HG02763 (cell line): Measurements from ENCODE around the gene PLAC8L1.

ENCODE experiments used
- ATAC-seq: cut with Tn5 transposase; IDR thresholded peaks from one replicate; pipeline ENCODE4 v1.9.1; 2021; ENCODE audit warnings: mild to moderate bottlenecking, moderate library complexity; ENCODE audit not compliant: unreplicated experiment

Gene PLAC8L1

DNA sequence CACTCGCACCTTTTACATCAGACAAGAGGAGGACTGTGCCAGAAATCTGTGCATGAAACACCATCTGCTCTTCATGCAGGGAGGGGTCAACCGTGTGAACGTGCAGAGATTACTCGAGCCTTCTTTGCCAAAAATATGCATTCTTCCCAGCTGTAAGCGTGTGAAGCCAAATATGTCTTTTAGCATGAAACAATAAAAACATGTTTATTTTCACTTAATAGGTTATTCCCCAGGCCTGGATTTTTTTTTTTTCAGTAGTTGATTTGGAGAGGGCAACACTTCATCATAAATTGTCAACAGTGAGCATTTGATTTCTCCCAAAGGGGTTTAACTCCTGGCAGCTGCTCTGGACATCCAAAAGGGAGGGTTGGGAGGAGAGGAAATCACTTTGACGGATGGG, 23.8 kb downstream of the PLAC8L1 start:
- ATAC-seq: no peak

GRCh38 chr5:146079695-146080373, 25.5 kb downstream of the PLAC8L1 start:
- ATAC-seq: no peak

GRCh38 chr5:146078566-146078965, 26.8 kb downstream of the PLAC8L1 start:
- ATAC-seq: no peak

- ATAC-seq: no peak
Observed at GRCh38 chr5:146076455-146076854, 28.9 kb downstream of the PLAC8L1 start.

GRCh38 chr5:146076028-146076427, 29.3 kb downstream of the PLAC8L1 start:
- no peak for ATAC-seq

DNA sequence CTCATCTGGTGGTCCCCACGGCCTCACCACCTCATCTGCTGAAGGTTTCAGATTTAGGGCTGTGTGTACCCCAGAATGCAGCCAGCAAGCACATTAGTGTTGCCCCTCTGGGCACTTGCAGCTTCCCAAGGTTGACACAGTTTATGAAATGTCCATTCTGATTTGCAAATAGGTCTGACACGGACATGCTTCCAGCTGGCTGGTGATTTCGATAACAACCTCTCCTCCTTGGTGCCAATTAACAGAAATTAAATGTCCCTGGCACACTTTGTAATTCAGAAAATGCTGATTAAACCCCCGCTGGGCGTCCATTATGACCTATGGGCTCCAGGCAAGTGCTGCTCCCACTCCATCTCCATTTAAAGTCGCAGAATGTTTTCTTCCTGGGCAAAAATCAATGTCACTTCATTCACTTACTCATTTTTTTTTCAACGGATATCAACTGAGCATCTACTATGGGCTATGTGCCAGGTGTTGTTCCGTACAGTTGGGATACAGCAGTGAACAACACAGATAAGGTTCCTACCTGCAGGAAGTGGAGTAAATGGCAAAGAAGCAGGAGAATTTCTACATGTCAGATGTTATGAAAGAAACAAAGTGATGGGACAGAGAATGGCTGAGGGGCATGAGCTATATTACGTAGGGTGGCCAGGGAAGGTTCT, 32.0 kb downstream of the PLAC8L1 start:
- ATAC-seq: no peak

DNA sequence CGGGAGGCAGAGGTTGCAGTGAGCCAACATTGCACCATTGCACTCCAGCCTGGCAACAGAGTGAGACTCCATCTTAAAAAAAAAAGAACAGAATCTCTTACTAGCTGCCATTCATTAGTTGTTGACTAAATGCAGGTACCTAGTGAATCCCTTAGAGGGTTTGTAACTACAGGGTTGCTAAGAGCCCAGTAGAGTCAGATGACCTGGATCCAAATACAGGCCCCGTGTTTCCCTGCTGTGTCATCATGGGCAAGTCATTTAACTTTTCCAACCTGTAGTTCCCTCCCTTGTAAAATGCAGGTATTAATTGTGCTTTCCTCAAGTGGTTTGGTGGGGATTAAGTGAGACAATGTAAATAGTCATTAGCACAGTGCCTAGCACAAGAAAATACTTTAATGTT, 32.8 kb downstream of the PLAC8L1 start:
- ATAC-seq: no peak

DNA sequence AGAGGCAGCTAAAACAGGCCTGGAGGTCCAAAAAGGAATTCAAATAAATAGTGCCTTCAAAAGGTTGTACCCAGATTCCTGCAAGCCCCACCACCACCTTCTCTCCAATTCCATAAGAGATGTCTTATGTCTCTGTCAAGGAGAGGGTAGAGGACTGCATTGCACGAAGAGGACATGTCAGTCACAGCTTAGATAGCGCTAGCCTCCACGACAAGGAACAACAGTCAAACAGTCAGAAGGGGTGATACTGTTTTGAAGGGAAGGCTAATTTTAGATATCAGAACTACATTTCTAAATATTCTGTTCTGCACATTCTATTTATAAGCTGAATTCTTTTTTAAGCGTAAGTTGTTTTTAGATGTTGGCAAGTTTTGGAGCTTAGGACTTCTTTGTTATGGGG, 34.2 kb downstream of the PLAC8L1 start:
- ATAC-seq: no peak

DNA sequence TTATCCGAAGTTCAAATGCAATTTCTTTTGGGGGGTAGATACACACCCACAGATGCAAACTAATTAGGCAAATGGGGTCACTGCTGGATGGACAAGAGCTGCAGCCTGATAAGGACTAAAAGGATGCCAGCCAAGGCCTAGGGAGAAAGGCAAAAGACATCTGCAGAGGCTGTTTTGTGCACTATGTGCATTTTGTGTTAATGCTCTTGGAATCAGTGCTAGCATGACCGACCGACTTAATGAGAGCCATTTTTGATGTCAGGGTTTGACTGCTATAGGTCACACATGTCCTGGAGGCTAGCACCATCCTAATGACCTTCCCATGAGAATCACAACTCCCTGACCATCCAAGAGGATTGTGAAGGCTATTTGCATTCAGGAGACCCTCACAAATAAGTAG, 34.6 kb downstream of the PLAC8L1 start:
- ATAC-seq: no peak

GRCh38 chr5:146069780-146070099, 35.6 kb downstream of the PLAC8L1 start:
- ATAC-seq: peak; percentile 46

DNA sequence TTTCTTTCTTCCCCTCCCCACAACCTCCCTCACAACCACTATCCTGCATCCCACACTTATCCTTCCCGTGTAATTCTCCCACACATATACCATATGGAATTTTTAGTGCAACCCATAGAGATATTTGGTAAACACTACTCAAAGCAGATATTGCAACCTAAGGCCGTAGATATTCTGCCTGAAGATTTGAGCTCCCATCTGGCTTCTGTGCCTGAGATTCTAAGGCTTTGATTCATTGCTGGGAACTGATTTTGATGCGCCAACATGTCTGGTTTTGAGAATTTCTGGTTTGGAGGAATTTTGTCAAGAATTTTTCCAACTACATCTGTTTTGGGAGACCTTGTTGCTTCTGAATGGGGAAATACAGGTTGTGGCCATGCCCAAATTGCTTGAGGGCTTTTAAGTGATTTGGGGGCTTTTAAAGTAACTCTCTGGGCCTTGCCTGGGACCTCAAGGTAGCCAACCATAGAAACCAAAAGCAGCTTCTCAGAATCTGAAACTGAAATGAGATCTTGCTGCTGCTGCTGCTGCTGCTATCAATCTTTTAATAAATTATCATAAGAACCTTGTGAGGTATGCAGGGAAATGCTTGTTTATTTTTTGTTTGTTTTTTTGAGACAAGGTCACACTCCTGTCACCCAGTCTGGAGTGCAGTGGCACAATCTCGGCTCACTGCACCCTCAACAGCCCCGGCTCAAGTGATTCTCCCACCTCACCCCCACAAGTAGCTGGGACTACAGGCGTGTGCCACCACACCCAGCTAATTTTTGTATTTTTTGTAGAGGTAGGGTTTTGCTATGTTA, 36.2 kb downstream of the PLAC8L1 start:
- peak; percentile 51 for ATAC-seq

GRCh38 chr5:146068206-146068605, 37.2 kb downstream of the PLAC8L1 start:
- ATAC-seq: no peak

DNA sequence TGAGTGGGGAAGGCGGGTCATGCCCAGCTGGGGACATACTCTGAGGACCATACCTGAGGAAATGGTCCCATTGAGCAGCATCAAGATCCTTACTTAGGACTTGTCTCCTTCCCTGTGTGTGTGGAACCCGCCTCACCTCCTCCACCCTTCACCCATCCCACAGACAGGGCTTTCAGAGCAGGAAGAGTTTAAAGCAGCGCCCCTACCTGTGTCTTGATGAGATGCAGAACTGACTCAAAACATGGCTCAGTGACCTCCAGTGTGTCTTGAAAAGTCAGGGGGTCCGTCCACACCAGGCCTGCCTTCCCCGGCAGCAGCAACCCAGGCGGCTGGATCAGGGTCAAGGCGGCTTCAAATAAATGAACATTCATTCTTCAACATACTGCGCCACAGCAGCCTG, 38.4 kb downstream of the PLAC8L1 start:
- ATAC-seq: no peak

- no peak for ATAC-seq
Observed at GRCh38 chr5:146060221-146060585, 45.2 kb downstream of the PLAC8L1 start.

GRCh38 chr5:146059460-146060220, 45.7 kb downstream of the PLAC8L1 start:
- no peak for ATAC-seq

DNA sequence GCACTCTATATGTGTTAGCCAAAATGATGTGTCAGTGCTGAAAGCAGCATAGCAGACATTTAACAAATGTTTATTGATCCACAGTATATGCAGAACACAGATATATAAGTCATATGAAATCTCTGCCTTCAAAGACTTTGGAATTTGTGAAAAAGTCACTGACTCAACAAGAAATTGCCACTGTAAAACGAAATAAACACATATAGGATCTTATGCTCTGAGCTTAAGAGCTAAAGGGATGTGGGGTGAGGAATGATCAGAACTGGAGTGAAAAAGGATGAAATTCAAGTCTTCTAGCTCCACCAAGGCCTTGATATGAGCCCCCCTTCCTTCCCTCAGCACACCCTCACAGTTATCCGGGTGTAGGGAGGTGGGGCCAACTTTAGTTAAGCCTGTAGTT, 49.9 kb downstream of the PLAC8L1 start:
- ATAC-seq: no peak

- ATAC-seq: no peak
Observed at GRCh38 chr5:146052780-146053179, 52.6 kb downstream of the PLAC8L1 start.

DNA sequence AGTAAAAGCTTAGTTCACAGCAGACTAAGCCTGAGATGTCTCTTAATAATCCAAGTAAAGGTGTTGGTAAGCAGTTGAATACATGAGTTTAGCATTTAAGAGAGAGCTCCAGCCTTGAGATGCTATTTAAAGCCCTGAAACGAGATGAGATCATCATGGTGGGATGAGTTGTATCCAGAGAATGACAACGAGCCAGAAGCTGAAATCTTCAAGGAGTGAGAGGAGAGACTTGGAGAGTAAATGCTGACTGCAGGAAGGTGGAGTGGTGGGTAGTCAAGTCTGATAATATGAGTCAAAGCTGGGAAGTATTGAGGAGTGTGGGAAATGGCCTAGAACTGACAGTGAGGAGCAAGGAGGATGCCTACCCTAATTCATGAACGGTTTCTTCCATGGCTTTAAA, 53.7 kb downstream of the PLAC8L1 start:
- ATAC-seq: no peak

DNA sequence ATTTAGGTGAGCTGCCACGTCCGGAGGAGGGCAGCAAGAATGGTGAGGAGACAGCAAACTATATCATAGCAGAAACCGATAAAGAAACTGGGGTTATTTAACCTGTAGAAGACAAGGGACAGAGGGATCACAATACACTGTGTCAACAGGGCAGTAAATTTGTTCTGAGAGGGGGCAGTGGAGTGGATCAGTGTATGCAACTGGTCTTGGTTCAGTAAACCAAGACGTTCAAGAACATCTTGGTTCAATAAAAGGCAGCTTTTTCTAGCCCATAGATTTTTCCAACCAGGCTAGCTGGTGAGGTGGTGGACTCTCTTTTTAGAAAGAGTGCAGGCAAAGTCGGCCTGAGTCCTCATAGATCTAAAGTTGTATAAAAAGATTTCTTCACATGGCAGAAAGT, 55.3 kb downstream of the PLAC8L1 start:
- no peak for ATAC-seq

DNA sequence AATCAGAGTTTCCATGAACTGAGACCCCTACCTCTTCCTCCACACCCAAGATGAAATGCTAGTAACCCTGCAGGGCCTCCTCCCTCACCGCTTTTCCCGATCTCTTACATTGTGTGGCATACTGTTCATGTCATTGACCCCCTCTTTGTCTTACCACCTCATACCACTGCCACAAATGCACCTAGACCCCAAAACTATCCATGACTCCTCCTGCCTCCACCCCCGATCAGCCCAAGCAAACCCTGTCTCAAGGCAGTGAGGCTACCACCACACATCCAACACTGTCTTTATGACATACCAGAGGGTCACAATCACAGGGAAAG, 55.7 kb downstream of the PLAC8L1 start:
- no peak for ATAC-seq

DNA sequence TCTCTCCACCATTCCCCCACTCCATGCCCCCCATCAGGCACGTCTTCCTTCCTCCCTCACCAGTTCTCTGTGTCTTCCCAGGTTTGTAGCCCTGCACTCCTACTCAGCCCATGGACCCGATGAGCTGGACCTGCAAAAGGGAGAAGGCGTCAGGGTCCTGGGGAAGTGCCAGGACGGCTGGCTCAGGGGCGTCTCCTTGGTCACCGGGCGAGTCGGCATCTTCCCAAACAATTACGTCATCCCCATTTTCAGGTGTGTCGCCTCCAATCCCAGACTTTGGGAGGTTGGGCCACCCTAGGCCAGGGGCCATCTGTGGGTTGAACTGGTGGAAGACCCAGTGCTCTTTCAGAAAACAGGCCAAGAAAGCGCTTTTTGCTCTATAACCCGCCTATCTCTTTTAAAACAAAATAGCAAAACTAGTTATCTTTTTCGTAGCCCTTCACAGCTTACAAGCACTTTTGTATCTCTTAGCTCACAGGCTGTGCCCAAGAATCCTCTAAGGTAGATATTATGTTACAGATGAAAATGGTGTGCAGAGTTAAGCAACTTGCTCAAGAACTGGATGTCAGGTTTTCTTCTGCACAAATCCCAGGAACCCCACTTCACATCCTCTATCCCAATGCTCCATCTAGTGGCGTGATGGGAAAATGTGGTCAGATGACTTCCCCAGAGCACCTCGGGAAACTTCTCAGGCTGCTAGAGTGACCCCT, 56.2 kb downstream of the PLAC8L1 start:
- ATAC-seq: no peak
